ENCODE measurements around the gene RFT1. TPM values are rescaled to one million over a fixed set of nuclear protein-coding genes. Genes with fewer than 3 reads are reported as not detected.
A peak's percentile ranks its signal among the peaks of the same experiment; 100 is the strongest.

Gene RFT1
- polyA plus RNA-seq, 3 donors, result 8.2 to 34.9 (median 25.6) TPM

DNA sequence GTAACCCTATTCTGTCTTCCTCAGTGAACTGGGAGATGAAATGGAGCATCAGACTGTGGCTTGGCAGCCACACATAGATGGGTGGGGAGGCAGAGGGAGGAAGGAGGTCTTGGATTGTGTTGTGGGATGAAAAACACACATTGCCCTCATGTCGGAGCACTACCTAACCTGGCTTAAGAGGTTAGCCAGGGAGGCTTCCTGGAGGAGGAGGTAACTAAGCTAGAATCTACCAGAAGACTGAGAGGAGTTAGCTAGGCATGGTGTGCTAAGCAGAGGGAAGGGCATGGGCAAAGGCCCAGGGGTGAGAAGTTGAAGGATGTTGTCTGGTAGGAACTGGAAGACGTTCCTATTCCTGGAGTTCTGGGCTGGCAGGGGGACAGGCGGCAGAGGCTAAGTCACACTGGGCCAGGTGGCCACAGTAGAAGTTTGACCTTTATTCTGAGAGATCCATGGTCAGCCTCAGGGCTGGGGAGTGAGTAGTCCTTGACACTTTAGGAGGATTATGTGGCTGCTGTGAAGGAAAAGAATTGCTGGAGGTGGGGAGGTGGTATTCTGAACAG, 23.1 kb upstream of the RFT1 start:
- H3K79me2 ChIP-seq (ENCODE audit: insufficient read depth, low read length), result no peaks in the 10 kb centered on the region
- no peak overlapping the region for H2AFZ ChIP-seq (ENCODE audit: insufficient read depth, low read depth, low read length, poor library complexity, severe bottlenecking)
- H3K27me3 ChIP-seq (ENCODE audit: control insufficient read depth in 2 of 2, insufficient read depth in 2 of 2, low read length in 2 of 2), result peaks cover 0 to 14% of the 10 kb centered on the region in 2 donors
- H3K9ac ChIP-seq (ENCODE audit: insufficient read depth, low read length, poor library complexity, severe bottlenecking), result no peak overlapping the region
- no peak overlapping the region for H3K4me2 ChIP-seq (replicated peaks; ENCODE audit: extremely low read depth, low read length, poor library complexity, severe bottlenecking)
- H3K4me1 ChIP-seq (ENCODE audit: control insufficient read depth in 1 of 2, insufficient read depth in 2 of 2, low read length in 2 of 2), result peaks cover 36 to 52% of the 10 kb centered on the region in 2 donors
- H3K27me3 Mint-ChIP-seq (ENCODE audit: low read depth in 3 of 3), result peaks cover 10 to 26% (median 18%) of the 10 kb centered on the region in 3 donors
- 92% methylated on average over 3 of the region's 3 CpGs for WGBS (ENCODE audit: insufficient coverage)
- intact Hi-C loops (cut with micrococcal nuclease), result no loop called here
- H4K20me1 ChIP-seq (ENCODE audit: insufficient read depth, low read length), result peaks cover 10% of the 10 kb centered on the region
- peaks cover 0 to 4% (median 0%) of the 10 kb centered on the region in 7 donors for H3K9me3 Mint-ChIP-seq
- no peaks in the 10 kb centered on the region for H3K36me3 ChIP-seq (replicated peaks in 1 of 2; ENCODE audit: control insufficient read depth in 1 of 2, insufficient read depth in 2 of 2, low read length in 2 of 2)
- TF ChIP-seq, protein P1, sequence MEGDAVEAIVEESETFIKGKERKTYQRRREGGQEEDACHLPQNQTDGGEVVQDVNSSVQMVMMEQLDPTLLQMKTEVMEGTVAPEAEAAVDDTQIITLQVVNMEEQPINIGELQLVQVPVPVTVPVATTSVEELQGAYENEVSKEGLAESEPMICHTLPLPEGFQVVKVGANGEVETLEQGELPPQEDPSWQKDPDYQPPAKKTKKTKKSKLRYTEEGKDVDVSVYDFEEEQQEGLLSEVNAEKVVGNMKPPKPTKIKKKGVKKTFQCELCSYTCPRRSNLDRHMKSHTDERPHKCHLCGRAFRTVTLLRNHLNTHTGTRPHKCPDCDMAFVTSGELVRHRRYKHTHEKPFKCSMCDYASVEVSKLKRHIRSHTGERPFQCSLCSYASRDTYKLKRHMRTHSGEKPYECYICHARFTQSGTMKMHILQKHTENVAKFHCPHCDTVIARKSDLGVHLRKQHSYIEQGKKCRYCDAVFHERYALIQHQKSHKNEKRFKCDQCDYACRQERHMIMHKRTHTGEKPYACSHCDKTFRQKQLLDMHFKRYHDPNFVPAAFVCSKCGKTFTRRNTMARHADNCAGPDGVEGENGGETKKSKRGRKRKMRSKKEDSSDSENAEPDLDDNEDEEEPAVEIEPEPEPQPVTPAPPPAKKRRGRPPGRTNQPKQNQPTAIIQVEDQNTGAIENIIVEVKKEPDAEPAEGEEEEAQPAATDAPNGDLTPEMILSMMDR (IDR thresholded peaks at IDR 0.05), result no peak
- H3K4me3 Mint-ChIP-seq, result peak overlapping the region in 1 of 2 donors; percentile 47
- peak overlapping the region in 1 of 7 donors; percentile 33 for H3K27ac Mint-ChIP-seq
- H3K4me3 ChIP-seq (replicated peaks in 1 of 3; ENCODE audit: low read depth in 2 of 3, low read length in 3 of 3), result no peak overlapping the region
- no peaks in the 10 kb centered on the region for H3K36me3 Mint-ChIP-seq
- no peaks in the 10 kb centered on the region for H3K9me3 ChIP-seq (replicated peaks in 1 of 2; ENCODE audit: control insufficient read depth in 1 of 2, insufficient read depth in 1 of 2, low read length in 2 of 2)
- DNase-seq, result no peak
- peaks cover 51% of the 10 kb centered on the region for H3K4me1 Mint-ChIP-seq
- H3K27ac ChIP-seq (ENCODE audit: low read depth in 1 of 2, low read length in 2 of 2), result no peak overlapping the region

DNA sequence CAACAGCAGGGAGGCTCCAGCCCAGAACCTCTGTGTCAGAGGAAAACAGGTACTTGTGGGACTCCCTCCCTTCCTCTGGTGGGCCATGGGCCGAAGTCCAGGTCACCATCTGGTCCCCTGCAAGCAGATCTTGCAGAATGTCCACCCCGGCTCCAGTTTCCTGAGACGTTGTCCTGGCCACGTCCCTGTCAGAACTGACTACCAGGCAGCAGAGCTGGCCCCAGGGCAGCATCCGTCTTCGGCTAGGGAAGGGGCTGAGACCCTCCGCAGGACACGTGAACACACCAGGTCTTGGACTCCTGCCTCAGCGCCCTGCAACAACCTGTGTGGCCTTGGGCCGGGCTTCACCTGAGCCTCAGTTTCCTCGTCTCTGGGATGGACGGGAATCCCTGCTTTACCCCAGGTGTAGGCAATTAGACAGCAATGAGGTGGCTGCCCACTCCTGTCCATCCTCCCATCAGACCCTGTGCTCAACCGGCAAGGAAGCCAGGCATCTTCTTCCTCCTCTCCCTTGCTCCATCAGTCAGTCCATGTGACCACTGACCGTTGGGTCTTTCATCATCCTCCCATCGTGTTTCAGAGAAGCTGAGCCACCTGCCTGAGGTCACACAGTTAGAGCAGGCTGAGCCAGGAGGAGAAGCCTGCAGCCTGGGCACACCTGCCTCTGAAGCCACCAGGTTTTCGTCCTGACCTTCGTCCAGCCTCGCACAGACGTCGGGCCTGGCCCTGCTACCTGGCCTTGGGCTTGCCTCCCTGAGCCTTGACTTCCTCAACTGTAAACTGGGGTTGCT, 21.8 kb upstream of the RFT1 start:
- DNase-seq, result peak; percentile 31 to 69 (median 40)
- H3K4me3 ChIP-seq (replicated peaks in 1 of 3; ENCODE audit: low read depth in 2 of 3, low read length in 3 of 3), result no peak overlapping the region
- no peaks in the 10 kb centered on the region for H3K9me3 ChIP-seq (replicated peaks in 1 of 2; ENCODE audit: control insufficient read depth in 1 of 2, insufficient read depth in 1 of 2, low read length in 2 of 2)
- H3K9ac ChIP-seq (ENCODE audit: insufficient read depth, low read length, poor library complexity, severe bottlenecking), result no peak overlapping the region
- peaks cover 0 to 13% of the 10 kb centered on the region in 2 donors for H3K27me3 ChIP-seq (ENCODE audit: control insufficient read depth in 2 of 2, insufficient read depth in 2 of 2, low read length in 2 of 2)
- H3K4me1 Mint-ChIP-seq, result peaks cover 47% of the 10 kb centered on the region
- no peak overlapping the region for H2AFZ ChIP-seq (ENCODE audit: insufficient read depth, low read depth, low read length, poor library complexity, severe bottlenecking)
- no peaks in the 10 kb centered on the region for H3K36me3 ChIP-seq (replicated peaks in 1 of 2; ENCODE audit: control insufficient read depth in 1 of 2, insufficient read depth in 2 of 2, low read length in 2 of 2)
- TF ChIP-seq, protein P1 (IDR thresholded peaks at IDR 0.05), result no peak
- H3K4me3 Mint-ChIP-seq, result peak overlapping the region in 1 of 2 donors; percentile 12
- H3K27me3 Mint-ChIP-seq (ENCODE audit: low read depth in 3 of 3), result peaks cover 5 to 24% (median 18%) of the 10 kb centered on the region in 3 donors
- intact Hi-C loops (cut with micrococcal nuclease), result no loop called here
- no peaks in the 10 kb centered on the region for H3K36me3 Mint-ChIP-seq
- 78% methylated on average over 20 of the region's 20 CpGs for WGBS (ENCODE audit: insufficient coverage)
- H3K9me3 Mint-ChIP-seq, result peaks cover 0 to 4% (median 0%) of the 10 kb centered on the region in 7 donors
- peaks cover 33 to 51% of the 10 kb centered on the region in 2 donors for H3K4me1 ChIP-seq (ENCODE audit: control insufficient read depth in 1 of 2, insufficient read depth in 2 of 2, low read length in 2 of 2)
- H3K27ac ChIP-seq (ENCODE audit: low read depth in 1 of 2, low read length in 2 of 2), result no peak overlapping the region
- no peaks in the 10 kb centered on the region for H3K79me2 ChIP-seq (ENCODE audit: insufficient read depth, low read length)
- H3K4me2 ChIP-seq (replicated peaks; ENCODE audit: extremely low read depth, low read length, poor library complexity, severe bottlenecking), result no peak overlapping the region
- H4K20me1 ChIP-seq (ENCODE audit: insufficient read depth, low read length), result peaks cover 3% of the 10 kb centered on the region
- peak overlapping the region in 3 of 7 donors; percentile 21 to 42 (median 35) for H3K27ac Mint-ChIP-seq

Measured in CD14-positive monocyte (primary cell).